Measurements from ENCODE around the gene NPAS3. TPM values are rescaled to one million over a fixed set of nuclear protein-coding genes. Genes with fewer than 3 reads are reported as not detected.
A peak's percentile ranks its signal among the peaks of the same experiment; 100 is the strongest.

The NPAS3 gene
- total RNA-seq, 1 experiment from 2014 or later, result 0.36 TPM

DNA sequence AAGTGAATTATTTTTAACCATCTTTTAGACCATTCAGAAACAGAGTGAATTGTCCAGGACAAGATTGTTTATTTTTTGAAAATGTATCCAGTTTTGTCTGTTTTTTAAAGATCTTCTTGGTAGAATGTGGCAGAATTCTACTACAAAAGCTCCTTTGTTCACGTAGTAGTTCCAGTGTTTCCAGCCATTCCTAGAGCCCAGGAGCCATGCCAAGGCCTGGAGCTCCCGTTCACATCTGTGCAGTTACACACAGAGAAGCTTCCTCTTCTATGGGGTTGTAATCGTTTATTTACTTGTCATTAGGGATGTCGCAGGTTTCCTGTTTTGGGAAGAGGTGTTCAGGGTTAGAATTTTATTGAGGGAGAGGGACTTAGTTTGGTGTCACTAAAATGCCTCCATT lies 409.8 kb downstream of the NPAS3 start:
- intact Hi-C loops (cut with micrococcal nuclease), result no loop called here
- ChIA-PET CTCF (interaction anchor here (0.7 kb wide), 1 partner anchor 1152 kb away, joined by 6 read pairs; no protein-coding TSS in a partner anchor), POLR2A (ENCODE audit: unreplicated experiment) (no interaction called here)
- Histone ChIP-seq H3K36me3 (ENCODE audit: low read depth, low read length) (no peaks in the 10 kb centered on the region), H3K27me3 (ENCODE audit: low read length) (peaks cover 23% of the 10 kb centered on the region; the same call in 1 of the 2 replicates), H4K20me1 (ENCODE audit: low read length) (no peaks in the 10 kb centered on the region), H2AFZ (ENCODE audit: low read length) (0 out of 2 replicates have a peak overlapping the region, but pooled peaks have one; percentile 1), H3K4me3 (ENCODE audit: low read length) (no peak overlapping the region), H3K4me2 (ENCODE audit: low read length) (no peak overlapping the region), H3F3A (ENCODE audit: low read length, unreplicated experiment) (no peaks in the 10 kb centered on the region), H3K79me2 (ENCODE audit: low read length) (no peaks in the 10 kb centered on the region), H3K9me3 (ENCODE audit: low read length) (no peaks in the 10 kb centered on the region), H3K9me2 (replicated peaks; ENCODE audit: low read length) (no peaks in the 10 kb centered on the region), H3K27ac (ENCODE audit: low read length) (no peak overlapping the region), H3K4me1 (ENCODE audit: insufficient read depth, low read length) (0 out of 2 replicates have a peak, but pooled peaks cover under 1% of the 10 kb centered on the region), H3K9ac (ENCODE audit: low read length) (no peak overlapping the region)
- no peak for DNase-seq
- no TSS peak for BruUV-seq (replicated peaks)
- TF ChIP-seq EZH2 (IDR thresholded peaks at IDR 0.05; ENCODE audit: low read length, unreplicated experiment), result no peak
- no peak for TF ChIP-seq EZH2phosphoT487 (IDR thresholded peaks at IDR 0.05; ENCODE audit: borderline replicate concordance, low read length)
- TF ChIP-seq, protein P1, sequence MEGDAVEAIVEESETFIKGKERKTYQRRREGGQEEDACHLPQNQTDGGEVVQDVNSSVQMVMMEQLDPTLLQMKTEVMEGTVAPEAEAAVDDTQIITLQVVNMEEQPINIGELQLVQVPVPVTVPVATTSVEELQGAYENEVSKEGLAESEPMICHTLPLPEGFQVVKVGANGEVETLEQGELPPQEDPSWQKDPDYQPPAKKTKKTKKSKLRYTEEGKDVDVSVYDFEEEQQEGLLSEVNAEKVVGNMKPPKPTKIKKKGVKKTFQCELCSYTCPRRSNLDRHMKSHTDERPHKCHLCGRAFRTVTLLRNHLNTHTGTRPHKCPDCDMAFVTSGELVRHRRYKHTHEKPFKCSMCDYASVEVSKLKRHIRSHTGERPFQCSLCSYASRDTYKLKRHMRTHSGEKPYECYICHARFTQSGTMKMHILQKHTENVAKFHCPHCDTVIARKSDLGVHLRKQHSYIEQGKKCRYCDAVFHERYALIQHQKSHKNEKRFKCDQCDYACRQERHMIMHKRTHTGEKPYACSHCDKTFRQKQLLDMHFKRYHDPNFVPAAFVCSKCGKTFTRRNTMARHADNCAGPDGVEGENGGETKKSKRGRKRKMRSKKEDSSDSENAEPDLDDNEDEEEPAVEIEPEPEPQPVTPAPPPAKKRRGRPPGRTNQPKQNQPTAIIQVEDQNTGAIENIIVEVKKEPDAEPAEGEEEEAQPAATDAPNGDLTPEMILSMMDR (conservative IDR thresholded peaks at IDR 0.05; ENCODE audit: low read depth, low read length), result no peak
- ATAC-seq, result no peak

DNA sequence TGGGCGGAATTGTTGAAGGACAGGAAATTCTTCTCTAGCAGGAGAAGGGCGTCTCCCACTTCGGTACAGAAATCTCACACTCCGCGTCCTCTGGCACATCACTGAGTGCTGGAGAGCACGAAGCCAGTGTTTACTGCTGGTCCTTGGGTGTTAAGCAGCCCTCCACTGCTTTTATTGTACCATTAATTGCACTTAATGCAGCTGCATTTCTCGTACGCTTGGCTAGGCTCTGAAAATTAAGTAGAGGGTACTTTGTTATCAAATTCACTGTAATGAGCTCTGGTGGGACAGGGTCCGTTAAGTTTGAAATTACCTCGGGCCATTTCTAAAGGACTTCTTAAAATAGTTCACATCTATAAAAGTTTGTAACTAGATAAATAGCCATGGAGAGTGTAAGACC lies 411.2 kb downstream of the NPAS3 start:
- Histone ChIP-seq H3K79me2 (ENCODE audit: low read length) (no peaks in the 10 kb centered on the region), H3K9ac (ENCODE audit: low read length) (no peak overlapping the region), H3F3A (ENCODE audit: low read length, unreplicated experiment) (no peaks in the 10 kb centered on the region), H3K9me3 (ENCODE audit: low read length) (no peaks in the 10 kb centered on the region), H3K9me2 (replicated peaks; ENCODE audit: low read length) (no peaks in the 10 kb centered on the region), H3K4me1 (ENCODE audit: insufficient read depth, low read length) (no peaks in the 10 kb centered on the region), H3K36me3 (ENCODE audit: low read depth, low read length) (no peaks in the 10 kb centered on the region), H2AFZ (ENCODE audit: low read length) (no peak overlapping the region), H3K27ac (ENCODE audit: low read length) (no peak overlapping the region), H3K4me2 (ENCODE audit: low read length) (no peak overlapping the region), H4K20me1 (ENCODE audit: low read length) (no peaks in the 10 kb centered on the region), H3K27me3 (ENCODE audit: low read length) (peaks cover 37% of the 10 kb centered on the region), H3K4me3 (ENCODE audit: low read length) (no peak overlapping the region)
- ChIA-PET POLR2A (ENCODE audit: unreplicated experiment) (no interaction called here), CTCF (no interaction called here)
- ATAC-seq, result no peak
- TF ChIP-seq EZH2 (IDR thresholded peaks at IDR 0.05; ENCODE audit: low read length, unreplicated experiment) (no peak), EZH2phosphoT487 (IDR thresholded peaks at IDR 0.05; ENCODE audit: borderline replicate concordance, low read length) (no peak)
- TF ChIP-seq, protein P1 (conservative IDR thresholded peaks at IDR 0.05; ENCODE audit: low read depth, low read length), result no peak
- DNase-seq, result no peak
- no TSS peak for BruUV-seq (replicated peaks)
- intact Hi-C loops (cut with micrococcal nuclease), result no loop called here

GRCh38 chr14:33350366-33350990 lies 411.8 kb downstream of the NPAS3 start:
- H3K9me2 ChIP-seq (replicated peaks; ENCODE audit: low read length), result no peaks in the 10 kb centered on the region
- TF ChIP-seq EZH2 (IDR thresholded peaks at IDR 0.05; ENCODE audit: low read length, unreplicated experiment) (no peak), EZH2phosphoT487 (IDR thresholded peaks at IDR 0.05; ENCODE audit: borderline replicate concordance, low read length) (no peak)
- TF ChIP-seq, protein P1 (conservative IDR thresholded peaks at IDR 0.05; ENCODE audit: low read depth, low read length), result no peak
- H3K4me3 ChIP-seq (ENCODE audit: low read length), result no peak overlapping the region
- no peak overlapping the region for H2AFZ ChIP-seq (ENCODE audit: low read length)
- CTCF ChIA-PET, result interaction anchor here (0.7 kb wide), 1 partner anchor 16 kb away, joined by 3 read pairs; no protein-coding TSS in a partner anchor
- no peak overlapping the region for H3K4me2 ChIP-seq (ENCODE audit: low read length)
- H3K27ac ChIP-seq (ENCODE audit: low read length), result no peak overlapping the region
- no peak overlapping the region for H3K9ac ChIP-seq (ENCODE audit: low read length)
- H3F3A ChIP-seq (ENCODE audit: low read length, unreplicated experiment), result no peaks in the 10 kb centered on the region
- intact Hi-C loops (cut with micrococcal nuclease), result no loop called here
- no peaks in the 10 kb centered on the region for H3K4me1 ChIP-seq (ENCODE audit: insufficient read depth, low read length)
- BruUV-seq (replicated peaks), result no TSS peak
- DNase-seq, result no peak
- no peaks in the 10 kb centered on the region for H3K79me2 ChIP-seq (ENCODE audit: low read length)
- POLR2A ChIA-PET (ENCODE audit: unreplicated experiment), result no interaction called here
- no peaks in the 10 kb centered on the region for H3K9me3 ChIP-seq (ENCODE audit: low read length)
- H4K20me1 ChIP-seq (ENCODE audit: low read length), result no peaks in the 10 kb centered on the region
- no peaks in the 10 kb centered on the region for H3K36me3 ChIP-seq (ENCODE audit: low read depth, low read length)
- no peak for ATAC-seq
- peaks cover 39% of the 10 kb centered on the region for H3K27me3 ChIP-seq (ENCODE audit: low read length)

Data from PC-3 (cell line).